Left lung (tissue), 10 donors: ENCODE data around the gene FBXL22. TPM values are rescaled to one million over a fixed set of nuclear protein-coding genes. Genes with fewer than 3 reads are reported as not detected.
A peak's percentile ranks its signal among the peaks of the same experiment; 100 is the strongest.

Experiments used
- ATAC-seq: fragments of 200-7000 bp; cut with Tn5 transposase; one replicate; pipeline ENCODE4 v1.9.1; 2020; ENCODE audit warnings: moderate library complexity
- DNase-seq, 4 donors: peaks; one replicate each; pipeline ENCODE4 v3.0.0-alpha.2; 2013 to 2020
- H3K27ac ChIP-seq, 2 donors: fragments of 200-600 bp; sonication (generic) in 1 of 2; one replicate each; pipeline versions ENCODE4 v1.5.0 to v1.8.0; 2020 to 2021
- H3K27me3 ChIP-seq, 2 donors: fragments of 200-600 bp; sonication (generic) in 1 of 2; one replicate each; pipeline versions ENCODE4 v1.5.0 to v1.8.0; 2020 to 2021
- H3K36me3 ChIP-seq, 2 donors: fragments of 200-600 bp; sonication (generic) in 1 of 2; one replicate each; pipeline versions ENCODE4 v1.5.0 to v1.8.0; 2020 to 2021
- H3K4me1 ChIP-seq, 2 donors: fragments of 200-600 bp; one replicate each; pipeline ENCODE4 v1.8.0; 2021
- H3K4me3 ChIP-seq, 2 donors: fragments of 200-600 bp; sonication (generic) in 1 of 2; one replicate each; pipeline versions ENCODE4 v1.5.0 to v1.8.0; 2020 to 2021; ENCODE audit warnings: mild to moderate bottlenecking in 1 of 2
- H3K9me3 ChIP-seq, 2 donors: fragments of 200-600 bp; sonication (generic) in 1 of 2; one replicate each; pipeline versions ENCODE4 v1.5.0 to v1.8.0; 2020 to 2021
- CTCF ChIP-seq, 2 donors: fragments of 200-600 bp; sonication (generic) in 1 of 2; IDR thresholded peaks; one replicate each; pipeline versions ENCODE4 v1.5.0 to v1.8.0; 2021; ENCODE audit warnings: antibody characterized with exemption in 2 of 2
- intact Hi-C, 2 donors: fragments of 100-400 bp; cut with DNase I; formaldehyde crosslinking; loops; one replicate each; pipeline versions ENCODE4 v1.11.2 to v1.14.2; 2022
- polyA plus RNA-seq, 6 donors: library from polyadenylated mRNA; unstranded; fragments of 120-200 nt; gene quantifications; one replicate each; pipeline ENCODE4 v1.2.1, GENCODE V29; 2013; ENCODE audit not compliant: insufficient read length in 6 of 6
- total RNA-seq, 2 donors: library from RNA; stranded (reverse); fragmentation: NEBNext Ultra II Directional; extraction: Animal tissue kit (Norgen Biotek cat#: 25700); gene quantifications; one replicate each; pipeline ENCODE4 v1.2.1, GENCODE V29; 2021
- donor health status: DM: no; HTN: yes; CAD: no.
- donor health status: DM: no; HTN: no; CAD: no.

Gene FBXL22
- total and polyA plus RNA-seq, 8 donors = 1.9 to 4.6 (median 2.7) TPM

DNA sequence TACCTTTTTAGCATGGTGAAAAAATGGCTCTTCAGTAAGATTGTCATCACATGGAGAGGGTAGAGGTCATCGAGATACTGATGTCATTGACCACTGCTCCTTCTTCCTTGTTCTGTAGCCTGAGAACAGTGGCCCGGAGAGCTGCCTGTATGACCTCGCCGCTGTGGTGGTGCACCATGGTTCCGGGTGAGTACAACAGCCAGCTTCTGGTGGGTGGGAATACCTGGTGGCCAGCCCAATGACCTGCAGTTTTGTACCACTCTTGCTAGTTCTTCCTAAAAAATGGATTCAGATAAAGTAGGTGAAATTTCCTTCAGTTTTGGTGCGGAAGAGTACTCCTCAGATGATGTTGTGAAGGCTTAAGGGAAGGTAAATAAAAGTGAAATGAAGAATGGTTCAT lies 8.4 kb upstream of the FBXL22 start:
- H3K27me3 ChIP-seq = no peaks in the 10 kb centered on the region
- ATAC-seq (no peak), DNase-seq (no peak)
- TF ChIP-seq CTCF (IDR thresholded peaks at IDR 0.05) = no peak
- no peak overlapping the region for H3K27ac ChIP-seq
- intact Hi-C loops = no loop called here
- H3K4me1 ChIP-seq = peaks cover 0 to 4% of the 10 kb centered on the region in 2 donors
- H3K36me3 ChIP-seq = peaks cover 0 to 92% of the 10 kb centered on the region in 2 donors
- no peak overlapping the region for H3K4me3 ChIP-seq
- no peaks in the 10 kb centered on the region for H3K9me3 ChIP-seq

GRCh38 chr15:63593705-63594671 lies 3.2 kb upstream of the FBXL22 start:
- Histone ChIP-seq H3K27me3 (no peaks in the 10 kb centered on the region), H3K36me3 (peaks cover 0 to 59% of the 10 kb centered on the region in 2 donors), H3K27ac (no peak overlapping the region), H3K9me3 (no peaks in the 10 kb centered on the region), H3K4me3 (no peak overlapping the region), H3K4me1 (peaks cover 12 to 17% of the 10 kb centered on the region in 2 donors)
- no peak for TF ChIP-seq CTCF (IDR thresholded peaks at IDR 0.05)
- intact Hi-C loops = loop anchor here in 1 of 2 donors (10.0 kb wide), 1 partner anchor 89 kb away; the partner anchor contains the start of gene USP3
- no peak for DNase-seq
- no peak for ATAC-seq

DNA sequence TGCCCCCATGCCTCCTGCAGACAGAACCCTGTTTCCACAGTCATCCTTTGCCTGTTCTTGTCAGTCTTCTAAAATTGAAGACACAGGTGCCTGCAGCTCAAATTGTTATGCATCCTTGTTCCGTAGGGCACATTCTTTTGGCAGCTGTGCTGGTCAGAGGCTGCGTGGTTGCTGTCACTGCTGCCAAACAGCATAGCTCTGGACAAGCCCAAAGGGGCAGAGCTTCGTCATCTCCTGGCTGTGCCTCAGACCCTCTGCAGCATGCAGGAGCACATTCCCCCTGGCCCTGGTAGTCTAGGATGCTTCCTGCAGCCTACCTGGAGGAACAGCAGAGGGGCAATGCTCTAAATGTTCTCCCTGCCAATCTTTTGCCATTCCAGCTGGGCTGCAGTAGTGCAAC lies 2.1 kb upstream of the FBXL22 start:
- Histone ChIP-seq H3K4me1 (peaks cover 20 to 27% of the 10 kb centered on the region in 2 donors), H3K27me3 (no peaks in the 10 kb centered on the region), H3K4me3 (no peak overlapping the region), H3K9me3 (no peaks in the 10 kb centered on the region), H3K27ac (no peak overlapping the region), H3K36me3 (peaks cover 0 to 48% of the 10 kb centered on the region in 2 donors)
- no peak for DNase-seq
- no peak for ATAC-seq
- TF ChIP-seq CTCF (IDR thresholded peaks at IDR 0.05) = no peak
- intact Hi-C loops = loop anchor here in 1 of 2 donors (10.0 kb wide), 1 partner anchor 90 kb away; the partner anchor contains the start of gene USP3

- Histone ChIP-seq H3K9me3 (no peaks in the 10 kb centered on the region), H3K4me3 (no peak overlapping the region), H3K27ac (peak overlapping the region in 1 of 2 donors; percentile 67), H3K27me3 (no peaks in the 10 kb centered on the region), H3K36me3 (peaks cover 0 to 42% of the 10 kb centered on the region in 2 donors), H3K4me1 (peaks cover 21 to 31% of the 10 kb centered on the region in 2 donors)
- no peak for DNase-seq
- intact Hi-C loops = loop anchor here in 1 of 2 donors (10.0 kb wide), 1 partner anchor 91 kb away; the partner anchor contains the start of gene USP3
- no peak for ATAC-seq
- TF ChIP-seq CTCF (IDR thresholded peaks at IDR 0.05) = no peak
Measured at GRCh38 chr15:63595688-63596087, 1.5 kb upstream of the FBXL22 start.

GRCh38 chr15:63596676-63597037 lies 530 bp upstream of the FBXL22 start:
- no peak overlapping the region for H3K4me3 ChIP-seq
- H3K4me1 ChIP-seq = peaks cover 21 to 39% of the 10 kb centered on the region in 2 donors
- H3K27me3 ChIP-seq = no peaks in the 10 kb centered on the region
- H3K9me3 ChIP-seq = no peaks in the 10 kb centered on the region
- H3K27ac ChIP-seq = peak overlapping the region; percentile 4 to 67
- intact Hi-C loops = loop anchor here in 1 of 2 donors (10.0 kb wide), 1 partner anchor 92 kb away; the partner anchor contains the start of gene USP3
- no peak for TF ChIP-seq CTCF (IDR thresholded peaks at IDR 0.05)
- ATAC-seq (no peak), DNase-seq (no peak)
- peaks cover 0 to 33% of the 10 kb centered on the region in 2 donors for H3K36me3 ChIP-seq
